ENCODE measurements around the gene CCT6A. TPM values are rescaled to one million over a fixed set of nuclear protein-coding genes. Genes with fewer than 3 reads are reported as not detected.
"Not testable (repeated sequence)": the region's sequence is repeated elsewhere in the genome, so short reads cannot be mapped to it uniquely, and the experiment has no call there.

The CCT6A gene, protein sequence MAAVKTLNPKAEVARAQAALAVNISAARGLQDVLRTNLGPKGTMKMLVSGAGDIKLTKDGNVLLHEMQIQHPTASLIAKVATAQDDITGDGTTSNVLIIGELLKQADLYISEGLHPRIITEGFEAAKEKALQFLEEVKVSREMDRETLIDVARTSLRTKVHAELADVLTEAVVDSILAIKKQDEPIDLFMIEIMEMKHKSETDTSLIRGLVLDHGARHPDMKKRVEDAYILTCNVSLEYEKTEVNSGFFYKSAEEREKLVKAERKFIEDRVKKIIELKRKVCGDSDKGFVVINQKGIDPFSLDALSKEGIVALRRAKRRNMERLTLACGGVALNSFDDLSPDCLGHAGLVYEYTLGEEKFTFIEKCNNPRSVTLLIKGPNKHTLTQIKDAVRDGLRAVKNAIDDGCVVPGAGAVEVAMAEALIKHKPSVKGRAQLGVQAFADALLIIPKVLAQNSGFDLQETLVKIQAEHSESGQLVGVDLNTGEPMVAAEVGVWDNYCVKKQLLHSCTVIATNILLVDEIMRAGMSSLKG
- 278 and 294 TPM in 2 replicates for total RNA-seq (2014; rRNA removed; shearing (Covaris generic))

DNA sequence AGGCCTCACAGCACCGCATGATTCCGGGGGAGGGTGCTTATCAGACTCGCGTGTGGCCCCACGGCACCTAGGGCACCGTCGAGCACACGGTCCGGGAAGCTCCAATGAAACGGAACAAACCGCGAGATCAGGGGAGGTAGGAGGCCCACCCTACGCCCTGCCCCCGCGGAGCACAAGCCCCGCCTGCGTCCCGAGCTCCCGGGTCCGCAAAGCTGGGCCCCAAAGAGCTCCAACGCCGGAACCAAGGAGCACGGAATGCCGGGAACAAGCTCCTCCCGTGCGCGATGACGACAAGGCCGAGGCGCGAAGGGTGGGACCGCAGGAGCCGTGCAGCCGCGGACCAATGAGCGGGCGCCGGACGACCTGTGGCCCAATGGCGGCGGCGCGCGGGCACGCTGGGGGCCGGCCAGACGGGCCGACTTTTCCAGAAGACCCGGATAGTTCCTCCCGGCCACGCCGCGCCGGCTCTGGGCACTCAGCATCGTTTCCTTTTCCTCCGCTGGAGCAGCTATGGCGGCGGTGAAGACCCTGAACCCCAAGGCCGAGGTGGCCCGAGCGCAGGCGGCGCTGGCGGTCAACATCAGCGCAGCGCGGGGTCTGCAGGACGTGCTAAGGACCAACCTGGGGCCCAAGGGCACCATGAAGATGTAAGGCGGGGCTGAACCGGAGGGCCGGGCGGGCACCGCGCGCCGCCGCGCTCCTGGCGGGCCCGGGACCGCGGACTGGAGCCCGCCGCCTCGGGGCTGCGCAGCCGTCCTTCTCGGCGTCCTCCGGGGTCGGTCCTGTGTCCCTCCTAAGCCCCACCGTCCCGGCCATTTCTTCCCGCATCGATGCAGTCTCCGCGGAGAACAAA is at the start of gene CCT6A, which contains the start of gene PSPH:
Gene CCT6A, plus strand, starts transcription at position 427 of the 853 bp plus-strand sequence. Its CDS starts 84 bp downstream, at position 511.
Gene PSPH, minus strand, starts transcription at position 106 of the 853 bp plus-strand sequence. CDS start 30,232 bp downstream, outside the sequence.
- peak; percentile 99 for DNase-seq (ENCODE audit: low spot score)

DNA sequence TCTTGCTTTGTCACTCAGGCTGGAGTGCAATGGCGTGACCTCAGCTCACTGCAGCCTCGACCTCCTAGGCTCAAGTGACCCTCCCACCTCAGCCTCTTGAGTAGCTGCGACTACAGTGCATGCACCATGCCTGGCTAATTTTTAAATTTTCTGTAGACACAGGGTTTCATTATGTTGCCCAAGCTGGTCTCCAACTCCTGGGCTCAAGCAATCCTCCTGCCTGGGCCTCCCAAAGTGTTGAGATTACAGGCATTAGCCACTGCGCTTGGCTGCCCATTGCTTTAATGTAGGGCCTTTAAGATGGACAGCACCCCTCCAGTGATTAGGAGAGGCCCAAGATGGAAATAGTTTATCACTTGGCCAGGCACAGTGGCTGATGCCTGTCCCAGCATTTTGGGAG is 47.8 kb upstream of the CCT6A start:
- DNase-seq (ENCODE audit: low spot score) = no peak

DNA sequence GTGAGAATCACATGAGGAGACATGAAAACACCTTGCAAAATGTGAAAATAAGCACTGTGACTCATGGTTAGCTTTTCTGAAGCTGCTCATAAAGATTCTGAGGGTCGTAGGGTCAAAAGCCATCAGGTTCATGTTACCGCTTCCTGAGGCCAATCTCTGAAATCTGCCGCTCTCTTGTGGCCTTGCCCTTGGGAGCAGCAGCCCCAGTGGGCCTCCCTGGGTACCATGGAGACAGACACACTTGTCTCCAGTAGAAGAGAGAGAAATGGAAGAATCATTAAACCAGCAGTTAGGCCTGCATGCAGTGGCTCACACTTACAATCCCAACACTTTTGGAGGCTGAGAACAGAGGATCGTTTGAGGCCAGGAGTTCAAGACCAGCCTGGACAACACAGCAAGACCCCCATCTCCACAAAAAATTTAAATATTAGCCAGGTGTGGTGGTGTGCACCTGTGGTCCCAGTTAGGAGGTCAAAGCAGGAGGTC is 44.4 kb upstream of the CCT6A start:
- no peak for DNase-seq (ENCODE audit: low spot score)

DNA sequence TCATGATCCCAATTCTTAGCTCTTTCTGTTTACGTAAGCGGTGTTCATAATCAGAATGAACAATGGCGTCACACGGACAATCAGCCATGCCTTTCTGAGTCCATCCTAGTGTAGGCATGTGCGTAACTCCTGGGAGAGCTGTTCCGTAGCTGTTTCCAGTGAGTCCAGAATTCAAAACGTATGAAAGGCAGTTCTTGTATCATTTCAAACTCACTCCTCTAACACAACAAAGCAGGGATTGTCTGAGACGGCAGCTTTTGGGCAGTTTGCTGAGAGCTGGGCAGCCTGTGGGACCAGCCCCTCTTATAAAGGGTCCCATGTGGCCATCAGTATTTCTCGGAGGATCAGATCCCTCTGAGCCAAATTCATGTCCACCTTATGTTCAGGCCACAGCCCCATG is 43.7 kb upstream of the CCT6A start:
- DNase-seq (ENCODE audit: low spot score) = no peak

DNA sequence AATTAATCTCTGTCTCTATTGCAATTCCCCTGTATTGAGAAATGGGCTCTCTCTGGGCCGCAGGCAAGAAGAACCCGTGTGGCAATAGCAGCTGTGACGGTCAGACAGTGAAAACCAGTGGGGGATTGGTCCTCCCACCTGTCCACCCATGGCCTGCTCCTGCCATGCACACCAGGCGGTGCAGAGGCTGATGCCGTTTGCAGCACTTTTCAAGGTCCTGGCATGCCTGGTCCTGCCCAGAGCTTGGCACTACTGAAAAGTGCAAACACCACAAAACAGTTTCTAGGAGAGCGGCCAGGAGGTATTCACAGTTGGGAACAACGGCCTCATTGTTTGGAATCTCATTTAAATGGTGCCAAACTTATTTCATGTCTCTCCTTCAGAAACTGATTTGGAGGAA is 41.9 kb upstream of the CCT6A start:
- DNase-seq (ENCODE audit: low spot score) = peak; percentile 12

DNA sequence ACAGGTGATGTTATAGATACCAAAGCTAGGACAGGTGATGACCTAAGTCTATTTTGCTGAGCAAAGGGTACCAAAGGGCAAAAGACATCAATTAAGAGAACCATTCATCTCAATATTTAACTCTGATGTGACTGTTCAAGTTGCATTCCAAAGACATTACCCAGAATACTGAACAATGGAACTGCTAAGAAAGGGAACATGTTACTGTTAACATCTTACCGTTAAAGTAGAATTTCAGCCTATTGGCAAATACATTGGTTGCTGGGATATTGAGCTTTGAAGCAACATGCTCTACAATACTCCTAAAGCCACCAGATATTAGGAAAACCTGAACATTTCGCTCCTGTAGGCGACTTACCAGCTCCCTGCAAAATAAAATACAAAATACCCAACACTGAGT is 34.5 kb upstream of the CCT6A start:
- not testable (repeated sequence) for DNase-seq (ENCODE audit: low spot score)

DNA sequence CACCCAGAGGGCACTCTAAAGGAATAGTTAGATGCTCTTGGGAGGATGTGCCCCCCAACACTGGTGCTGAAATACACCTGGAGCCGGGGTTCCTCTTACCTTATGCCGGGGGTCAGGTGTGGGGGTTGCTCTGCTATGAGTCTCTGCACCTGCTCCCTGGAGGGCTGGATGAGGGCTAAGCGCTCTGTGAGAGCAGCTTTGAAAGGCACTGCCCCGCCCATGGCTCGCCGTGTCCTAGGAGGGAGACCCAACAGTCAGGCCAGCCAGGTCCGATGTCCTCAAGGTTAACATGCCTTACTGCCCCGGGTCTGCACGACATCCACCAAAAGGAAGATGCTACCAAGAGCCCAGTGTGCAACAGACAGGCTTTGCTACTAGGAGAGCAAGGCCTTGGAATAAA is 32.1 kb upstream of the CCT6A start:
- no peak for DNase-seq (ENCODE audit: low spot score)

DNA sequence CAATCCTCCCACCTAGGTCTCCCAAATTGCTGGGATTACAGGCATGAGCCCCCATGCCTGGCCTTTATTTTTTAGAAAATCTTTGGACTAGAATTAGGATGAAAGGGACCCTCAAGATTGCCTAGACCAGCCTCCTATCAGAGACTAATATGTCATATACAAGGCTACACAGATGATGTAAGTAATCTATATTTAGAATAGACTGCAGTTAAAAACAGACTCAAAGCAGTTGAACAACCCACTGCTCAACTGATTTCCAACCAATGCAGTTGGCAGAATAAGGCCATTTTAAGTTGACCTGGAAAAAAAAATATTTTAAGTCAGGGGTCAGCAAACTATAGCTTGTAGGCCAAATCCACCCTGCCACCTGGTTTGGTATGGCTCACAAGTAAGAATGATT is 28.1 kb upstream of the CCT6A start:
- DNase-seq (ENCODE audit: low spot score) = no peak

DNA sequence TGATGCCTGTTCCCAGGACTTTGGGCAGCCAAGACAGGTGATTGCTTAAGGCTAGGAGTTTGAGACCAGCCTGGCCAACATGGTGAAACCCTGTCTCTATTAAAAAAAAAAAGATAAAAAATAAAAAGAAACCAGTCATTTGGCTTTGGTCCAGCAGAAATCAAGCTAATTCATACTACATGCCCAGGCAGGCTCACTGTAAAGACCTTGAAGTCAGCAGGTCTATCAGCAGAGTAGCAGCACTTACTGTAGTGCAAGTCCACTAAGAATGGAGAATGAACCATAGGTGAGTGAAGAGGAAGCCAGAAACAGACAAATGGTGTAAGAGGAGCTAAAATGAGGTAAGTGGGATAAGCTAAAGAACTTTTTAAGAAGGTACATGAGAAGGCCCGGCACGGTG is 25.0 kb upstream of the CCT6A start:
- no peak for DNase-seq (ENCODE audit: low spot score)

DNA sequence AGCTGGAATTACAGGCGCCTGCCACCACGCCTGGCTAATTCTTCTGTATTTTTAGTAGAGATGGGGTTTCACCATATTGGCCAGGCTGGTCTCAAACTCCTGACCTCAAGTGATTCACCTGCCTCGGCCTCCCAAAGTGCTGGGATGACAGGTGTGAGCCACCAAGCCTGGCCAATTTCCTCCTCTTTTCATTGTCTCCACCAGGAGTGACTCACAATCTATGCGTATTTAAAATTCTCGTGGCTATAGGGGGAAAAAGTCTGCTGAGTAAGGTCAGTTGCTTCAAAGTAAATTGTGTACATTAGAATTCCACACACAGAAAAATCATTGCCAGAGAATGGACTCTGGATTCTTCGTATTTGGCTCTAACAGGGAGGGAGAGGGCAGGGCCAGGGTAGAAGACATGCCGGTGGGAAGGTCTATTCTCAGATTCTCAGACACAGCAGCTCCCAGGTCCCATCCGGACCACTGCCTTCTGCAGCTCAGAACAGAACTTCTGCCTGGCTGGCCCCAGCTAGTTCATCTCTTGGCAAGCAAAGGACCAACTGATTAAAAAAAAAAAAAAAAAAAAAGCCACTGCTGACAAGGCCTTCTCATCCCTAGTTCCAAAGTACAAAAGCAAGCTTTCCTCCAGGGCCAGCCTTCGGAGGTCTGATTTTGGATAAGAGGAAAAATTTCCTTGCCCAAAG is 22.5 kb upstream of the CCT6A start:
- DNase-seq (ENCODE audit: low spot score) = no peak

DNA sequence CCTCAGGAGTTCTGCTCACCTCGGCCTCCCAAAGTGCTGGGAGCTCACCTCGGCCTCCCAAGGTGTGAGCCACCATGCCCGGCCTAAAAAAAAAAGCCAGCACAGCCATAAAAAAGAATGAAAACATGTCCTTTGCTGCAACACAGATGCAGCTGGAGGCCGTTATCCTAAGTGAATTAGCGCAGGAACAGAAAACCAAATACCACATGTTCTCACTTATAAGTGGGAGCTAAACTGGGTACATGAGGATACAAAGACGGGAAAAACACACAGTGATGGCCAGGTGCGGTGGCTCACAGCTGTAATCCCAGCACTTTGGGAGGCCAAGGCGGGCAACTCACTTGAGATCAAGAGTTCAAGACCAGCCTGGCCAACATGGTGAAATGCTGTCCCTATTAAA is 21.2 kb upstream of the CCT6A start:
- no peak for DNase-seq (ENCODE audit: low spot score)

DNA sequence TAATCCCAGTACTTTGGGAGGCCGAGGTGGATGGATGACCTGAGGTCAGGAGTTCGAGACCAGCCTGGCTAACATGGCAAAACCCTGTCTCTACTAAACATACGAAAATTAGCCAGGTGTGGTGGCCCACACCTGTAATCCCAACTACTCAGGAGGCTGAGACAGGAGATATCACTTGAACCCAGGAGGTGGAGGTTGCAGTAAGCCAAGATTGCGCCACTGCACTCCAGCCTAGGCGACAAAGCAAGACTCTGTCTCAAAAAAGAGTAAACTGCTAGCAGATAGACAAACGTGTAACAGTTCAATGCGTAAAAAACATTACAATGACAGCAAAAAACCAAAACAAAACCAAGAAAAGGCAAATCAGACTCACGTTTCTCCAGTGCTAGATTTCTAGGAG is 20.0 kb upstream of the CCT6A start:
- not testable (repeated sequence) for DNase-seq (ENCODE audit: low spot score)

DNA sequence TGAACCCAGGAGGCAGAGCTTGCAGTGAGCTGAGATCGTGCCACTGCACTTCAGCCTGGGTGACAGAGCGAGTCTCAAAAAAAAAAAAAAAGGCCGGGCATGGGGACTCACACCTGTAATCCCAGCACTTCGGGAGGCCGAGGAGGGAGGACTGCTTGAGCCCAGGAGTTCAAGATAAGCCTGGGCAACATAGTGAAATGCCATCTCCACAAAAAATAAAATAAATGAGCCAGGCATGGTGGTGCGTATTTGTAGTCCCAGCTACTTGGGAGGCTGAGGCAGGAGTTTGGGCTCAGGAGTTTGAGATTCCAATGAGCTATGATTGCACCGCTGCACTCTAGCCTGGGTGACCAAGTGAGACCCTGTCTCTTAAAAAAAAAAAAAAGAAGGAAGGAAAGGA is 19.0 kb upstream of the CCT6A start:
- not testable (repeated sequence) for DNase-seq (ENCODE audit: low spot score)

DNA sequence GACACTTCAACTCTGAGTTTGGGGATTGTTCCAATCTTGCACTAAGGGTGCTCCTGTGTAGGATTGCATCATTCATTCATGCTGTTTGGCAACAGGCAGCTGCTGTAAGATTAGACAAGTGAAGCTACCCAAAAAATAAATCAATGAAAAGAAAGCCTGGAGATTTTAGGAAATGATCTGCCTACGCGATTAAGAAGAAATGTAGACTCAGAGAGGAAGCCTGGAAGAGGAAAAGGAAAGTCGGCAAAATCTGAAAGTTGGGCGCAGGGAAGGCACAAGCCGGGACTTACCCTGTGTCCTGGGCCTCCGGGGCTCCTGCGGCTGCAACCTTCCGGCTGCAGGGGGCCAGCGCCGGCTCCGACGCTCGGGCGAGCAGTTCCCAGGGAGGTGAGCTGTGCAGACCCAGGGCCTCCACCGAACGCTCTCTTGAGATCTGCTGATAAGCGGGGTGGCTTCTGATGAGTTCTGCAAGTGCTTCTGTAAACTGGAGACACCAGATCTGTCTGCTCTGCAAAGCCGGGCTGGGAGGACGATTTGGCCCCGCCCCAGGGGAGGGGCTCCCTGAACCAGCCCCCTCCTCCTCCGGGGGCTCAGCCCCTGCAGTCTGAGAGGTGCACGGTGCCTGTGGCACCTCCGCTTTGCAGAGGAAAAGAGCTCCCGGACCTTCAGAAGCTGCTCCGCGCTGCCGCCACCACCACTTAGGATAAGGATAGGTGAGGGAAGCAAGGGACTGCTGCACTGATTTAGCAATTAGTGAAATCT is 17.7 kb upstream of the CCT6A start:
- peak; percentile 88 for DNase-seq (ENCODE audit: low spot score)

DNA sequence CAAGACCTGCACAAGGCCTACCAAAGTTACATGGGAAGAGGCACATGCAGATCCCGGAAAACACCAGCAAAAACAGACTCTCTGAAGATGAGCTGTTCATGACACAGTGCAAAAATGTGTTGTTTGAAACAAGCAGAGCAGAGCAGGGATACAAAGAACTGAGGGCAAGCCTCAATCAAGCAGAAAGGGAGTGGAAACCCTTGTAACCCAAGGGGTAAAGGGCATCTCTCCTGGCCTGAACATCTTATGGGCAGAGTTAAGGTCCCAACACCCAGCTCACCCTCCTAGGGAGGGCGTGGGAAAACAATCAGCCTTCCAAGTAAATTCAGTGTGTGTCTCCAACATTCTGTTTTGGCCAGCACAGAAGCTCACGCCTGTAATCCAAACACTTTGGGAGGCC is 10.8 kb upstream of the CCT6A start:
- no peak for DNase-seq (ENCODE audit: low spot score)

DNA sequence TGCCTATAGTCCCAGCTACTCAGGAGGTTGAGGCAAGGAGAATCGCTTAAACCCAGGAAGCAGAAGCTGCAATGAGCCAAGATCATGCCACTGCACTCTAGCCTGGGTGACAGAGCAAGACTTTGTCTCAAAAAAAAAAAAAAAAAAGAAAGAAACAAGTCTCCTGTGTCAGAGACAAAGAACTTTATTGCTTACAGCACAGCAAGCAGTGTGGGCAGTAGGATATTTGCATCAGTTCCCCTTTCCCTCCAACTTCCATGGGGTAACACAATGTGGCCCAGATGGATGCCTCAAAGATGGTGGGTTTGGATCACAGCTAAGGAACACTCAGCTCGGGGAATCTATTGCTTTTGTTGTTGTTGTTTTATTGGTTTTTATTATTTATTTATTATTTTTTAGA is 5.8 kb upstream of the CCT6A start:
- not testable (repeated sequence) for DNase-seq (ENCODE audit: low spot score)

DNA sequence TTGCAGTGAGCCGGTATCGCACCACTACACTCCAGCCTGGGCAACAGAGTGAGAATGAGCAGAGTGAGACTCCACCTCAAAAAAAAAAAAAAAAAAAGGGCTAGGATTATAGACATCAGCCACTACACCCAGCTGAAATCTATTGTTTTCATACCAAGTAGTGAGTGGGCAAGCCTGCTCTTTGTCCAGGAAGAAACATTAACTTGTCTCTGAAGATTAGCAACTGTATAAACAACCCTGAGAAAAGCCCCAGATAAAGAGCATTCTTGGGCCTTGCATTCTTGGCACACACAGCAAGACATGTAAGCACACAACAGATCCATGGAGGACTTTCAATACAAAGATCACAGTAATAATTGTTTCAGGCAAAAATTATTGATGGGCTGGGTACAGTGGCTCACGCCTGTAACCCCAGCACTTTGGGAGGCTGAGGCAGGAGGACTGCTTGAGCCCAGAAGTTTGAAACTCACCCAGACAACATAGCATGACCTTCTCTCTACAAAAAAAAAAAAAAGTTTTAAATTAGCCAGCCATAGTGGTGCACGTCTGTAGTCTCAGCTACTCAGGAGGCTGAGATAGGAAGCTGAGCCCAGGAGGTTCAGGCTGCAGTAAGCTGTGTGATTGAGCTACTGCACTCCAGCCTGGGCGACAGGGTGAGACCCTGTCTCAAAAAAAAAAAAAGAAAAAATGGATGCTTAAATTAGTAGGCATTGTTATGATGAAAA is 4.7 kb upstream of the CCT6A start:
- peak; percentile 28 for DNase-seq (ENCODE audit: low spot score)

DNA sequence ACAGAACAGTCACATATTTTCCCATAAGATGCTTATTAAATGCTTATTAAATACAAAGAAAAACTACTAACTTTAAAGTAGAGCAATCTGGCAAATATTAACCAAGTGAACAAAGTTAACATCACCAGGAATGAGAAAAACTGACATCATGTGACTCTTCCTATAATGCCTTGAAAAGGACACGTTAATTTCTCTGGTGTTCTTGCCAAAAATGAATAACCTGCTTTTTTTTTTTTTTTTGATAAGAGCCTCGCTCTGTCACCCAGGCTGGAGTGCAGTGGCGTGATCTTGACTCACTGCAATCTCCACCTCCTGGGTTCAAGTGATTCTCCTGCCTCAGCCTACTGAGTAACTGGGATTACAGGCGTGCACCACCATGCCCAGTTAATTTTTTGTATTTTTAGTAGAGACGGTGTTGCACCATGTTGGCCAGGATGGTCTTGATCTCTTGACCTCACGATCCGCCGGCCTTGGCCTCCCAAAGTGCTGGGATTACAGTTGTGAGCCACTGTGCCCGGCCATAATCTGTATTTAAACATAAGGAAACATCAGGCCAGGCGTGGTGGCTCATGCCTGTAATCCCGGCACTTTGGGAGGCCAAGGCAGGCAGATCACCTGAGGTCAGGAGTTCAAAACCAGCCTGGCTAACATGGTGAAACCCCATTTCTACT is 4.0 kb upstream of the CCT6A start:
- DNase-seq (ENCODE audit: low spot score) = not testable (repeated sequence)

DNA sequence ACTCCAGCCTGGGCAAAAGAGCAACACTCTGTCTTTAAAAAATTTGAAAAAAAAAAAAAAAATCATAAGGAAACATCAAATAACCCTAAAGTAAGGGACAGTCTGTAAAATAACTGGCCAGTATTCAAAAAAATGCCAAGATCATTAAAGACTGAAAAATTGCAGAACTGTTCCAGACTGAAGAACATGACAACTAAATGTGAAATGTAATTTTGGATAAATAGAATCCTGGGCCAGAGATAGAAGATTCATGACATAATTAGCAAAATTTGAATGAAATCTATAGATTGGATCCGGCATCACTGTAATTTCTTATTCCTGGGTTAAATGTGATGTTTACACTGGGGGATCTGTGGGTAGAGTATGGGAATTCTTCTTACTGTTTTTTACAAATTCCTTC is 3.3 kb upstream of the CCT6A start:
- DNase-seq (ENCODE audit: low spot score) = no peak
